AG08395 (cell line): ENCODE measurements around the gene GPR107.

Experiments
- DNase-seq: peaks from one replicate; pipeline ENCODE4 v3.0.0; 2012; ENCODE audit warnings: mixed read lengths, low spot score

Gene GPR107

DNA sequence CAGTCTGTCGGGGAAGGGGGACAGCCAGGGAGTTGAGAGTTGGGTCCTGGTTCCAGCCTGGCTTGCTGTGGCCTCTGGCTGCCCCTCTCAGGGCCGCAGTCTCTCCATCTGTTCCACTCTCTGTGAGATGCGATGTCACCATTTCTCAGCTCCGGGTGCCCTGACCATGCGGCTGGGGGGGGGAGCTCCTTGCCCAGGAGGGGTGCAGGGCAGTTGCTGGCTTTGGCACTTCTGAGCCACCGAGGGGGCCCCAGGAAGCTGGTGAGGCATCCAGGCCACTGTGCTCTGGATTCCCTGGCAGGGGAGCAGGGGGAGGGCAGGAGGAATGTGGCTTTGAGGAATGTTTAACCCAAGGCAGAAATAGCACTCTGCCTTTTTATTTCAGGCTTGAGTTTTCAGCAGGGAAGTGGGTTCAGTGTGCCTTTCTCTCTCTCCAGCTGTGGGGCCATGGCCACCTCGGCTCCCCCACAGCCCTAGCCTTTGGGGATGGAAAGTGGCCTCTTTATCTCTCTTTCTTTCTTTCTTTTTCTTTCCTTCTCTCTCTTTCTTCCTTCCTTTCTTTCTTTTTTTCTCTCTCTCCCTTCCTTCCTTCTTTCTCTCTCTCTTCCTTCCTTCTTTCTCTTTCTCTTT, 129.5 kb downstream of the GPR107 start:
- DNase-seq, result peak; percentile 92

DNA sequence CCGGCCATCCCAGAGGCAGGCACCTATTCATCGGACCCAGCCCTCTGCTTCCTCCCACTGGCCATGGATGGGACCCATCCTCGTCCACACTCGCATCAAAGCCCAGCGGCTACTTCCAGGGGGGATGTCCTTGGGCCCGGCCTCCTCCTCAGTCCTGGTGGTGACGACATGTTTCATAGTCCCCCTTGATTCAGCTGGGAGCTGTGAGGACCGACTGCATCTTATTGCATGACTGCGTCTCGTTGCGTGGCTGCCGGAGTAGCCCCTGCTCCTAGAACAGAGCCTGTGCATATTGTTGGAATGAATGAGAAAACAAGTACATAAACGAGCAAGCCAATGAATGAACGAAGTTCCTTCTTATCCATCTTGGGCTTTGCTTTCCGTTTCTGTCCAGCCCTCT, 131.3 kb downstream of the GPR107 start:
- no peak for DNase-seq

DNA sequence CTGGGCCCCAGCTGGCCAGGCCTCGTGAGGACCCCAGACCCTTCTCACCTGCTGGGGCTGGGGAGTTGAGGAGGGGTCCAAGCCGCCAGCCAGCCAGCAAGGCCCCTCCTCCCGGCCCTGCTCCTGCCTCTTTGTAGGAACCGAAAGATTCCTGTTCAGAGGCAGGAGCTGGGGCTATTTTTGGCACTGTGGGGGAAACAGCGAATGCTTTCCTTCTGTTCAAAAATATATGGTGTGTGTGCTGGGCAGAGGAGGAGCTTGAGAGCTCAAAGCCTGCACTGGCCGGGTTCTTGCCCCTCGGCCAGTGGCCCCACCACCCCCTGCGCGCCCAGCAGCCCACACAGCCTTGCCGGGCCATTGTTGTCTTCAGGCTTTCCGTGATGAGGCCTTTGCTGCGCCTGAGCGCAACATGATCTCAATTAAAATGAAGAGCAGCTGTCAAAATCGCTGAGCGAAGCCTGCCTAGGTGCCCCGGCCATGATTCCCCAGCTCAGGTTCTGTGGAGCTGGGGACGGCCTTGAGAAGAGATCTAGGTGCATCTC, 131.9 kb downstream of the GPR107 start:
- no peak for DNase-seq

DNA sequence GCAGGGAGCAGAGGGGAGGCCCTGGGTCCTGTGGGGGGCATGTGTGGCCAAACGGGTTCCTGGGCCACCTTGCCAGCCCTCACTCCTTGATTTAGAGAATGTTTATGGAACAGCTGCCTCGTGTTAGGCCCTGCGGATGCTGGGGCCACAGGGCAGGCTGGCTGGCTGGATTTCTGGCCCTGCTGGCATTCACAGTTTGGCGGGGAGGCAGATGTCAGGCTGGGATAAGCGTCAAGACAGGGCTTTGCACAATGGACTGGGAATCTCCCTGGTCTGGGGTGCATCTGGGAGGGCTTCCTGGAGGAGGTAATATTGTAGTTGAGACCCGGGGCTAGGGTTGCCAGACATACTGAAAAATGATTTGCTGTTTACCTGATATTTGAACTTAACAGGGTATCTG, 132.3 kb downstream of the GPR107 start:
- no peak for DNase-seq

DNA sequence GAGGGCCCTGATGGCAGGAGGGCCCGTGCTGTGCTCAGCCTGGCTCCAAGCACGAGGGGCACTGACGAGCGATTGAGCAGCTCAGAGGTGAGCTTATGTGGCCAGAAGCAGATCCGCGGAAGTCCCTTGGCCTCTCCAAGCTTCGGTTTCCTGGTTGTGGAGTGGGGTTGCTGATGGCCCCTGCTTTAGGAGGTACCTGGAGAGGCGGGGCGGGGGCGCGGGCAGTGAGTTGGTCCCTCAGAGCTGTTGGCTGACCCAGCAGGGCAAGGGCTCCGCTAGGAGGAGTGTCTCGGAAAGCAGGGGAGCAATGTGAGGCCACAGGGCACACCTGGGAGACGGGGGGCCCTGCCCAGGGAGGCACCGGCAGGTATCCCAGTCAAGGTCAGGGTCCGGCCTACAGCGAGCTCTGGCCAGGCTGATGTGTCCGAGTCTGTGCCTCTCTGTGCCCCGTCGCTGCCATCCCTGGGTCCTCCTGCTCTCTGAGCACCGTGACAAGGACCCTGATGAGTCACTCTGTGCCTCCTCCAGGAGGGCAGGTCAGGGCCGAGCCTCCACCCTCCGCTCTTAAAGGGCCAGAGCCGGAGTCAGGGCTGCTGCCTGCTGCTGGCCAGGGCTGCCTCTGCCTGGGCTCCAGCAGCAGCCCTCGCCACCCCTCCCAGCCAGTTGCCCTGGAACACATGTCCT, 133.3 kb downstream of the GPR107 start:
- peak; percentile 93 for DNase-seq

DNA sequence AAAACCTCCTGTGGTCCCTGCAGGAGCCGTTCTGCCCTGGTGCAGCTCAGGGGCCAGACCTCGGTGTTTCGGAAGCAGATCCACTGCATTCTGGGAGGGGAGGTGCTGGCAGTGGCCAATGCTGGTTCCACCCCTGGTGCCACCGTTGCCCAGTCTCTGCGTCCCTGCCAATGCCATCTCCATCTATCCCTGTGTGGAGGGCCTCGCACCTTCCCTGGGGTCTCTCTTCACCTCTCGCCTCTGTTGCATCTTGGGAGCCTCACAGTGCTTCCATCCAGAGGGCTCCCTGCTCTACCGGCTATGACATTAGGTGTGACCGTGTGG, 133.8 kb downstream of the GPR107 start:
- DNase-seq, result no peak

DNA sequence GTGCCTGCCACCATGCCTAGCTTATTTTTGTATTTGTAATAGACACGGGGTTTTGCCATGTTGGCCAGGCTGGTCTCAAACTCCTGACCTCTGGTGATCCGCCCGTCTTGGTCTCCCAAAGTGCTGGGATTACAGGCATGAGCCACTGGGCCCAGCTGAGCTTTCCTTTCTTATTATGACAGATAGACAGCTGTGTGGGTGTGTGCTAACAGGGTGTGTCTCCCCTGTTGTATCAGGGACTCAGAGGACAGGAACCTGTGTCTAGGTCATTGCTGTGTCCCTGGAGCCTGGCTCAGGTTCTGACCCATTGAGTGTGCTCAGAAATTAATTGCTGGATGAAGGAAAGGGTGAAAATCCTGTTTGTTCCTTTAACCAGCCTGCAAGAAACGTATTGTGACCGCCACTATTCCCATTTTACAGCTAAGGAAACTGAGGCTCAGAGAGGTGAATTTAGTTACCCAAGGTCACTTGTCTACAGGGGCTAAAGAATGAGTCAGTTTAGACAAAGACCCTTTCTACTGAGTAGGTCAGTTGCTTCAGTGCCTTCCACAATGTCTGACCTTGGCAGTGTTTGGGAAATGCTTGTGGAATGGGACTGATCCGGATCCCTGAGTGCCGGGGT, 135.3 kb downstream of the GPR107 start:
- no peak for DNase-seq
